ENCODE data around the gene ST6GALNAC6. TPM values are rescaled to one million over a fixed set of nuclear protein-coding genes. Genes with fewer than 3 reads are reported as not detected.

ST6GALNAC6 gene
- total and polyA plus RNA-seq, 7 donors: 35.6 to 125 (median 109) TPM

DNA sequence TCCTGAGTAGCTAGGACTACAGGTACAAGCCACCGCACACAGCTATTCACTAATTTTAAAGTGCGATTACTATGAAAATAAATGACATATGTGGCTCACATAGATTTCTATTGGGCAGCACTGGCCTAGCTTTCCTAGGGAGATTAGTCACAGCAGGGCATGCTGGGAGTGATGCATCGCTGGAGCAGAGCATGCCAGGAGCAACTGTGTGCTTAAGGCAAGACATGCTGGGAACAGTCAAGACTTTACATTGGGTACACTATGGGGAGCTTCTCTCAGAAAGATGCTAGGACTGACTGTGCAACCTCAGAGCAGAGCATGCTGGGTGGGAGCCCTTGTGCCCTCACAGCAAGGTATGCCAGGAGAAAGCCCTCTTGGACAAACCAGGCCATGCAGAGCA lies 9.3 kb downstream of the ST6GALNAC6 start:
- Histone ChIP-seq H3K9me3 (peaks cover 0 to 3% (median 0%) of the 10 kb centered on the region in 4 donors), H3K27me3 (no peaks in the 10 kb centered on the region), H3K4me1 (no peaks in the 10 kb centered on the region), H3K27ac (no peak overlapping the region), H3K36me3 (peaks cover 59 to 90% (median 70%) of the 10 kb centered on the region in 4 donors), H3K4me3 (no peak overlapping the region)
- intact Hi-C loops (cut with DNase I): no loop called here
- 94 to 95% methylated on average over 3 of the region's 3 CpGs for WGBS, 2 donors
- no peak for DNase-seq
- TF ChIP-seq POLR2AphosphoS5 (IDR thresholded peaks at IDR 0.05) (no peak), EP300 (IDR thresholded peaks at IDR 0.05) (no peak), POLR2A (IDR thresholded peaks at IDR 0.05) (no peak)
- TF ChIP-seq, protein P1, sequence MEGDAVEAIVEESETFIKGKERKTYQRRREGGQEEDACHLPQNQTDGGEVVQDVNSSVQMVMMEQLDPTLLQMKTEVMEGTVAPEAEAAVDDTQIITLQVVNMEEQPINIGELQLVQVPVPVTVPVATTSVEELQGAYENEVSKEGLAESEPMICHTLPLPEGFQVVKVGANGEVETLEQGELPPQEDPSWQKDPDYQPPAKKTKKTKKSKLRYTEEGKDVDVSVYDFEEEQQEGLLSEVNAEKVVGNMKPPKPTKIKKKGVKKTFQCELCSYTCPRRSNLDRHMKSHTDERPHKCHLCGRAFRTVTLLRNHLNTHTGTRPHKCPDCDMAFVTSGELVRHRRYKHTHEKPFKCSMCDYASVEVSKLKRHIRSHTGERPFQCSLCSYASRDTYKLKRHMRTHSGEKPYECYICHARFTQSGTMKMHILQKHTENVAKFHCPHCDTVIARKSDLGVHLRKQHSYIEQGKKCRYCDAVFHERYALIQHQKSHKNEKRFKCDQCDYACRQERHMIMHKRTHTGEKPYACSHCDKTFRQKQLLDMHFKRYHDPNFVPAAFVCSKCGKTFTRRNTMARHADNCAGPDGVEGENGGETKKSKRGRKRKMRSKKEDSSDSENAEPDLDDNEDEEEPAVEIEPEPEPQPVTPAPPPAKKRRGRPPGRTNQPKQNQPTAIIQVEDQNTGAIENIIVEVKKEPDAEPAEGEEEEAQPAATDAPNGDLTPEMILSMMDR (IDR thresholded peaks at IDR 0.05): no peak

DNA sequence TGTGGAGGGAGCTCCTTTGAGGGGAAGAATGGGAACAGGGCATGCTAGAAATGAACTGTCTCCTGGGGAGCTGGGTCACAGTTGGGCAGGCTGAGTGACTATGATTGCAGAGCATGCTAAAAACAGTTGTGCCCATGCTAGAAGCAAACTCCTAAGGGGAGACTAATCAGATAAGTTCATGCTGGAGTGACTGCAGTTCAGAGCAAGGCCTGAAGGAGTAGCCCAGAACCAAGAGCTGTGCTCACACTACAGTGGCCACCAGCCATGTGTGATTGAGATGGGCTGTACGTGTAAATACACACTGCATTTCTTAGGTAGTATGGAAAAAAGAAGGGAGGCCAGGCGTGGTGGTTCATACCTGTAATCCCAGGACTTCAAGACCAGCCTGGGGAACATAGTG lies 11.6 kb downstream of the ST6GALNAC6 start:
- Histone ChIP-seq H3K36me3 (peaks cover 36 to 70% (median 48%) of the 10 kb centered on the region in 4 donors), H3K27me3 (no peaks in the 10 kb centered on the region), H3K4me1 (peaks cover 0 to 4% (median 0%) of the 10 kb centered on the region in 4 donors), H3K4me3 (no peak overlapping the region), H3K9me3 (no peaks in the 10 kb centered on the region), H3K27ac (no peak overlapping the region)
- DNase-seq: no peak
- TF ChIP-seq EP300 (IDR thresholded peaks at IDR 0.05): no peak
- TF ChIP-seq, protein P1 (IDR thresholded peaks at IDR 0.05): no peak
- no peak for TF ChIP-seq POLR2A (IDR thresholded peaks at IDR 0.05)
- no peak for TF ChIP-seq POLR2AphosphoS5 (IDR thresholded peaks at IDR 0.05)
- intact Hi-C loops (cut with DNase I): no loop called here
- WGBS, 2 donors: 78 to 88% methylated on average over 2 of the region's 2 CpGs

DNA sequence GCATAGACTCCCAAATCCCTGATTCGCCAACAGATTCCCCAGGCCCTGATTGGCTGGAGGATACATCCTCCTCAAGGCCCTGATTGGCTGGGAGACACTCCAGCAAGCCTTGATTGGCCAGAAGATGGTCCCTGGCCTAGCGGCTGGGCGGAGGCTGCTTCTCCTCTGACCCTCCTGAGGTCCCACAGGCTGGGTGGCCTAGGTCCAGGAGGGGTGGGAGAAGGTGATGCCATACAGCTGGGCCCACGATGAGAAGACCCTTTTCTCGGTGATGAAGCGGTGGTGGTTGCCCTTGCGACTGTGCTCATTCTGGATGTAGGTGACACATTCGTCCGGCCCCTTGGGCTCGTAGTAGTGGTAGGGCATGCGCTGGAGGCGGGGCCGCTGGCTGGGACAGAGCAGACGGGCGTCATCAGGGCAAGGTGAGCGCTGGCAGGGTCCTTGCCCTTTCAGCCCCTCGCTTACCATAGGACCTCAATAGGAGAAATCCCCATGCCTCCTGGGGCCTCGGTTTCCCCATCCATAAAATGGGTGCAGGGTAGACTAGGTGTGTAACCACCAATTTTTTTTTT lies 12.9 kb downstream of the ST6GALNAC6 start:
- Histone ChIP-seq H3K36me3 (peaks cover 35 to 59% (median 41%) of the 10 kb centered on the region in 4 donors), H3K27me3 (no peaks in the 10 kb centered on the region), H3K27ac (no peak overlapping the region), H3K4me1 (peaks cover 0 to 4% (median 0%) of the 10 kb centered on the region in 4 donors), H3K4me3 (no peak overlapping the region), H3K9me3 (no peaks in the 10 kb centered on the region)
- intact Hi-C loops (cut with DNase I): no loop called here
- TF ChIP-seq EP300 (IDR thresholded peaks at IDR 0.05) (no peak), POLR2AphosphoS5 (IDR thresholded peaks at IDR 0.05) (no peak), POLR2A (IDR thresholded peaks at IDR 0.05) (no peak)
- TF ChIP-seq, protein P1 (IDR thresholded peaks at IDR 0.05): no peak
- 93 to 96% methylated on average over 18 of the region's 18 CpGs for WGBS, 2 donors
- DNase-seq: no peak

DNA sequence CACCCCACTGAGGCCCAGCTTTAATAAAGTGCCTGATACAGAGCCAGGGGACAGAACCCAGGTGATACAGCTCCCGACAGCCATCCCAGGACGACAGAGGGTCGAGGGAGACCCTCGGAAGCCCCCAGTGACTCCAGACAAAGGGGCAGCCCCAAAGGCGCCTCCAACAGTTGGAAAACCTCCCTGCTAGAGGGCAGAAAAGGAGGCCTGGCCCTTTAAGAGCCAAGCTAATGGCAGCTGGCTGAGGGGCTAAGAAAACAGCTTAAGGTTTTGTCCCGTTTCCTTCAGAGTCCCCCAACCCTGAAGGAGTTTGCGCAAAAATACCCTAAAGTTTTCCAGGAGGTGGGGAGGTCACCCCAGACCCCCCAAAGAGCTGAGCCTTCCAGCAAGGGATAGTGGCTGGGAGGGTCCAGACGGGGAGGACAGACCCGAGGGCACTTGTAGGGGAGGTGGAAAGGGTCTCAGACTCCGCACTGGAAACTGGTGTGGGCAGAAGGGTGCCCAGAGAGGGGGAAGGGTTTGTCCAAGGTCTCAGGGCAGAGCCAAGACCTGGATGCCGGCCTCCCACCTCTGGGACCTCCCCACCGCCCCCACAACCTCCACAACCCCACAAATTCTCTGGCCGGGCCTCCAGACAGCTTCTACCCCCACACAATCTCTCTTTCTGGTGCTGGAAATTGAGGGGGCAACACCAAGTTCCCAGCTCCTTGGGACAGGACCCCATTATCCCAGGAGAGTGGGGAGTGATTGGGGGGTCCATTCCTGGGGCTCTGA lies 13.7 kb downstream of the ST6GALNAC6 start:
- Histone ChIP-seq H3K36me3 (peaks cover 29 to 53% (median 36%) of the 10 kb centered on the region in 4 donors), H3K27me3 (no peaks in the 10 kb centered on the region), H3K4me3 (no peak overlapping the region), H3K9me3 (no peaks in the 10 kb centered on the region), H3K4me1 (peaks cover 0 to 4% (median 0%) of the 10 kb centered on the region in 4 donors), H3K27ac (no peak overlapping the region)
- no peak for DNase-seq
- intact Hi-C loops (cut with DNase I): no loop called here
- 76 to 81% methylated on average over 13 of the region's 13 CpGs for WGBS, 2 donors
- TF ChIP-seq, protein P1 (IDR thresholded peaks at IDR 0.05): no peak
- TF ChIP-seq POLR2AphosphoS5 (IDR thresholded peaks at IDR 0.05) (no peak), EP300 (IDR thresholded peaks at IDR 0.05) (no peak), POLR2A (IDR thresholded peaks at IDR 0.05) (no peak)

Data from sigmoid colon (tissue), 7 donors.